Measurements from ENCODE around the gene ASF1B.

- no peak for TF ChIP-seq CTCF (conservative IDR thresholded peaks at IDR 0.05; ENCODE audit: low read depth in 2 of 2)
- TF ChIP-seq POLR2AphosphoS5 (IDR thresholded peaks at IDR 0.05; ENCODE audit: low read depth) = no peak
- no peak for TF ChIP-seq CREB1 (CRISPR knock-in tag; IDR thresholded peaks at IDR 0.05; ENCODE audit: low read depth)
- no peak for TF ChIP-seq EZH2 (IDR thresholded peaks at IDR 0.05; ENCODE audit: low read depth, unreplicated experiment)
- TF ChIP-seq EZH2phosphoT487 (IDR thresholded peaks at IDR 0.05; ENCODE audit: unreplicated experiment) = no peak
- no peak for TF ChIP-seq JUNB (IDR thresholded peaks at IDR 0.05; ENCODE audit: unreplicated experiment)
- no peak for TF ChIP-seq ZNF462 (CRISPR knock-in tag; IDR thresholded peaks at IDR 0.05)
- no peak for TF ChIP-seq REST (IDR thresholded peaks at IDR 0.05; ENCODE audit: unreplicated experiment)
Measured at GRCh38 chr19:14082675-14082960, 53.8 kb downstream of the ASF1B start.

Data from GM23338 (cell line).